ENCODE measurements around the gene CMTR1.
A peak's percentile ranks its signal among the peaks of the same experiment; 100 is the strongest.
"Not testable (repeated sequence)": the region's sequence is repeated elsewhere in the genome, so short reads cannot be mapped to it uniquely, and the experiment has no call there.

Gene CMTR1

GRCh38 chr6:37495244-37495934 lies 62.4 kb downstream of the CMTR1 start:
- no peak for DNase-seq

GRCh38 chr6:37496951-37497885 lies 64.2 kb downstream of the CMTR1 start:
- DNase-seq = no peak

DNA sequence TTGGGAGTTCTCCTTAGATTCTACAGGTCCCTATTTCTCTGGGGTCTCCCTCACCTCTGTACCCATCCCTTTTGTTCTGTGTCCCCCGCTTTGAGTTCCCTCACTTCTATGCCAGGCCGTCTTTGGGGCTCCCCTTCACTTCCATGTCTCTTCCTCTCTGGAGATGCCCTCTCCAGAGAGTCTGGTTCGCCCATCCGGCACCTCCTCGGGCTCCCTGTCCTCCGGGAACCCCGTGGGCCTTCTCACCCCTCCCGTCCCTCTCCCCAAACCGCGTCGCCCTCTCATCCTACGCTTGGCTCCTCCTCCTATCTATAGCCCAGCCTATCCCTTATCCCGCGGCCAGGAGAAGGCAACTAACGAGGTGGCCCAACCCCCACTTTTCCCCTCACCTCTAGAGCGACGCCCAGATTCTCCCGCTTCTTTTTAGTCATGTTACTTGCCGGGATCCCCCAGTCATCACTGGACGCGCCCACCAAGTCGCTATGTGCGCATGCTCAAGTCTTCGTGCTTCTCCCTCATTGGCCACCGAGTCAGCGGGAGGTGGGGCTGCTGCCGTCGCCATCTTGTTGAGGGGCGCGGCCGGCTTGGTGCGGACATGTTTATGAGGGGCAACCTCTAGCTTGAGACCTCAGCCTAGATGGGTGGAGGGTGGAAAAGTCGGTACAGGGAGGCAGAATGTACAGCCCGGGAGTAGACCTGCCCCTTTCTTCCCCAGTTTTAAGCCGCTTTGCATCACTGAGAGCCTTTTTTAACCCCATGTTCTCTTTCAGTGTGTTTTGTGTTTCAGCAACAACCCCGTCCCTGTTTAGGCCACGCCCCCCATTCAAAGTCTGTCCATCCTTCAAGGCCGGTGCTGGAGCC lies 66.6 kb downstream of the CMTR1 start, which contains the start of gene CCDC167:
Gene CCDC167 (minus strand): TSS at position 461 of the 861 bp plus-strand sequence. CDS start 30 bp downstream, at position 431.
- DNase-seq = peak; percentile 97

GRCh38 chr6:37500294-37500608 lies 67.2 kb downstream of the CMTR1 start:
- no peak for DNase-seq

DNA sequence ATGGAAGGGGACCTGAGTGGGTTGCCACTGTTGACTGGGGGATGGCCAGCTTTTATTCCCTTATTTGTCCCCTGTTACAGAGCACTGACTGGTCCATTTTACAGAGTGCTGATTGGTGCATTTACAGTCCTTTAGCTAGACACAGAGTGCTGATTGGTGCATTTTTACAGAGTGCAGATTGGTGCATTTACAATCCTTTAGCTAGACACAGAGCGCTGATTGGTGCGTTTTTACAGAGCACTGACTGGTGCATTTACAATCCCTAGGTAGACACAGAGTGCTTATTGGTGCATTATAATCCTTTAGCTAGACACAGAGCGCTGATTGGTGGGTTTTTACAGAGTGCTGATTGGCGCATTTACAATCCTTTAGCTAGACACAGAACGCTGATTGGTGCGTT lies 67.9 kb downstream of the CMTR1 start:
- not testable (repeated sequence) for DNase-seq

GRCh38 chr6:37501632-37502491 lies 68.8 kb downstream of the CMTR1 start:
- no peak for DNase-seq

GRCh38 chr6:37502703-37503291 lies 69.8 kb downstream of the CMTR1 start:
- no peak for DNase-seq

- peak; percentile 85 for DNase-seq
These were observed 70.4 kb downstream of the CMTR1 start for GRCh38 chr6:37503309-37503965.

- no peak for DNase-seq
These were observed 71.0 kb downstream of the CMTR1 start for GRCh38 chr6:37504024-37504423.

DNA sequence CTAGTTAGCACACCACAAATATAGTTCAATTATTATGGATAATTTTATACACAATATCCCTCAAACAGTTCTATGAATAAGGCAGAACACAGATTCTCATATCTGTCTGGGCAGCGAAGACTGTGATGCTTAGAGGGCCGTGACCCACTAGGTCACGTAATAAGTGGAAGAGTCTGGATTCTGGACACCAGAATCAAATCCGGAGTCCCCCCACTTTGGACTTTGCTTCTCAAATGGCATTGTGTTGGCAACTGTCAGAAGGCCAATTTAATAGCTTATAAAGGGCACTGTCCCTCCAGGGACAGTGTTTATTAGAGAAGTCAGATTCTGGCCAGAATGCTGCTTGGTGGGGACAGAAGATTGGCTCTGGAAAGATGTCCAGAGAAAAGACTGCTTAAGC lies 73.5 kb downstream of the CMTR1 start:
- DNase-seq = no peak

DNA sequence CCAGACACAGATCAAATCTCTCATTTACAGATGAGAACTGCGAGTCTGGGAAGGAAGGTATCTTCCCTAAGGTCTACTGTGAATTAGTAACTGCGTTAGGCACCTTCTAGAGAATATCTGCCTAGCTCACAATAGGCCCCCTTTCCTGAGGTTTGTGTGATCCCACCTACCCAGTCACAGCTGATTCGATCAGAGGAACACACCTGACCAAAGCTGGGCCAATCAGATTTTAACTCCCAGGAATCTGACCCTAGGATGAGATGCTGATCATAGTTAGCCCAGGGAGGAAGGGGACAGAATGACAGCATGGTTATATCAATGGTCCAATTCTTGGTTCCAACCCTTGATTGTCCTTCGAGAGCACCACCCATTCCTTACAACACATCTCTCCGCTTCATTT lies 74.1 kb downstream of the CMTR1 start:
- DNase-seq = no peak

DNA sequence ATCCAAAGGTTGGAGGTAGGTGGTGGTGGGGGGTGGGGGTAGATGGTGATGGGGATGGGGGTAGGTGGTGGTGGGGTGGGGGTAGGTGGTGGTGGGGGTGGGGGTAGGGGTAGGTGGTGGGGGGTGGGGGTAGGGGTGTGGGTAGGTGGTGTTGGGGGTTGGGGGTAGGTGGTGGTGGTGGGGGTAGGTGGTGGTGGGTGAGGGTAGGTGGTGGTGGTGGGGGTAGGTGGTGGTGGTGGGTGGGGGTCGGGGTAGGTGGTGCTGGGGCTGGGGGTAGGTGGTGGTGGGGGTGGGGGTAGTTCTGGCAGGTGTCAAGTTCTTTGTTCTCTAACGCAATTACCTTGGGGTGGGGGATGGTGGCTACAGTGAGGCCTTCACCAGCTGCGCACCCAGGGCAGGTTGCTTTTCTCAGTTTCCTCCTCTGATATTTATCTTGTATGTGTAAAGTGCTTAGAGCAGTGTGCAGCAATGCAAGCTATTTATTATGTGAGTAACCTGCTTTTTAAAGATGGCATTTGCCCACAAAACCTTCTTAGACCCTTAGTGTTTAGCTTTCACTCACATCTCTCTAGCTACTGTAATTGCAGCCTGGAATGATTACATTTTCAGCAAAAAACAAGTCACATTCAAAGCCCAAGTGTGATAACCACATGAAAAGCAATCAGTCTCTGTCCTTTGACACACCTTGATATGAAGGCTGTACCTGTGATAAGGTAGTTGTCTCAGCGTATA lies 74.8 kb downstream of the CMTR1 start:
- no peak for DNase-seq

DNA sequence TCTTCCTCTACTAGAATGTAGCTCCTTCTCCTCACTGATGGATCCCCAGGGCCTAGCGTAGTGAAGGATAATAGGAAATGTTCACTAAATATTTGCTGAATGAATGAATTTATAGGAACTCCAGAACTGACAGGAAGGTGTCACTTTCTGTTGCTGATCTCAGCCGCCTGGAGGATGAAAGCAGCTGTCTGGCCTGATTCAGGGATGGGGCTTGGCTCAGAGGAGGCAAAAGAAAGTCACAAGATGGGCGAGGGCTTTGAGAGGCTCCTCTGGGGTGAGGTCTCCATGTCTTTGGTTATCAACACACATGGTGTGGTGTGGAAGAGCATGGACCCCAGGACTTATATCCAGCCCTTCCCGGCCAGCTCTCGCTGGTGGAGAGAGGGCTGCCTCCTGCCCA lies 78.2 kb downstream of the CMTR1 start:
- no peak for DNase-seq

DNA sequence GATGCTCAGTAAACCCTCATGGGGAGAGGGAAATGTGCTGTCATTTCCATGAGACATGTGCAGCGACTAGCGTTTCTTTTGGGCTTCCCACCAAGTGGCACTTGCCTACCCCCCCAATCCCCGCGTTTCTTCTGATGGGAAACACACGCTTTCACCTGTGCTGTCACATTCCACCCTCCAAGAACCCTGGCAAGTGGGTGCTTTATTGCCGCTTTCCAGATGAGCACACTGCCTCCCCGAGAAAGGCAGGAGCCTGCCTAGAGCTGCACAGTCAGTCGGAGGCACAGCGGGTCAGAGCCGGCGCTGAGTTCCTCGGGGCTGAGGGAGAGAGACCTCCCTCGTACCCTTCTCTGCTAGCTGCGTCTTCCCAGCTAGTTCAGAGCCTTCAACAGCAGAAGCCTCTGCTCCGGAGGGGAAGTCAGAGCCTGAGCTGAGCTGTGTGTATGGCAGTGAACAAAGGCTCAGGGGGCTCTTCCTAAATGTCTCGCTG lies 78.9 kb downstream of the CMTR1 start:
- no peak for DNase-seq

GRCh38 chr6:37512400-37513011 lies 79.5 kb downstream of the CMTR1 start:
- DNase-seq = no peak

DNA sequence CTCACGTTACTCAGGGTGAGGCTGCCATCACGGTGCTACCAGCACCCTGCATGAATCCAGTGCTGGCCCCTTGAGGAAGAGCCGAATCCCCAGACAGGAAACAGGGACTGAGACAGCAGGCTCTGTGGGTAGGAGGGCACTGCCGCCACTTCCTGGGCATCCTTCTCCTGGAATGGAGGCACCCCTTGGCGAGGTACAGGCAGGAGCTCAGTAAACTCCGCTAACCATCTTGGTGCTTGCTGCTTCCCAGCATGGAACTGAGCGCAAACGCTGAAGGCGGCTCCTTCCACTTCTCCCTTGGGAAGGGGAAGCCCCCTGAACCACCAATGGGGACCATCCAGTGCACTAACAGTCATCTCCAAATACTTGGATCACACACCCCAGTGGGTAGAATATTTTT lies 80.1 kb downstream of the CMTR1 start:
- DNase-seq = no peak

GRCh38 chr6:37513576-37513975 lies 80.6 kb downstream of the CMTR1 start:
- DNase-seq = no peak

DNA sequence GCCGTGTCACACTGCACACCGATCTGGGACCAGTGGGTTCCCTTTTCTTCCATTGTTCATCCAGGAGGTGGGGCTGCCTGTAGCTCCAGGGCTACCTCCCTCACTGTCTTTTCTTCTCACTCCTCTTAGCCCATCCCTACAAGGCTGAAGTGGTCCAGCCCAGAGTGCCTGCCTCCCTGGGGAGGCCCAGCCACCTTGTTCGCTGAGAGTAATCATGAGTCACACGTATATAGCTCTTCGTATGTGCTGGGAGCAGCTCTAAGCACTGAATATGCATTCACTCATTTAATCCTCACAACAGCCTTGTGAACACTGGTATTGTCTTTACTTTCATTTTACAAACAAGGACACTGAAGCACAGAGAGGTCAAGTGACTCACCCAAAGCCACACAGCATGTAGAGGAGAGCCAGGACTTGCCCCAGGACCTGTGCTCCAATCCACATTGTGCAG lies 81.3 kb downstream of the CMTR1 start:
- no peak for DNase-seq

- no peak for DNase-seq
These were observed 81.8 kb downstream of the CMTR1 start for GRCh38 chr6:37514837-37515236.

- no peak for DNase-seq
These were observed 82.7 kb downstream of the CMTR1 start for GRCh38 chr6:37515712-37516075.
